SU-DHL-6 (cell line): ENCODE measurements around the gene CPSF6.

ENCODE experiments used
- H2AFZ ChIP-seq: fragments of 200-600 bp; sonication (generic); 2 replicates; pipeline ENCODE4 v1.6.1; 2014; ENCODE audit warnings: low read depth, mild to moderate bottlenecking, moderate library complexity, mixed read lengths, antibody characterized with exemption, low read length; ENCODE audit not compliant: severe bottlenecking
- H3F3A ChIP-seq: fragments of 200-600 bp; shearing (Covaris generic); 2 replicates; pipeline ENCODE4 v1.6.0; 2016; ENCODE audit warnings: antibody characterized with exemption, mild to moderate bottlenecking; ENCODE audit not compliant: insufficient read depth
- H3K27ac ChIP-seq: fragments of 200-600 bp; sonication (generic); 2 replicates; pipeline ENCODE4 v1.5.1; 2016; ENCODE audit warnings: low read depth, mild to moderate bottlenecking, low read length, moderate library complexity, mixed read lengths
- H3K27me3 ChIP-seq: fragments of 200-600 bp; sonication (generic), shearing (Covaris generic); 2 replicates; pipeline ENCODE4 v1.6.0; 2014; ENCODE audit warnings: mild to moderate bottlenecking, low read length
- H3K36me3 ChIP-seq: fragments of 200-600 bp; sonication (generic); 2 replicates; pipeline ENCODE4 v1.6.1; 2014; ENCODE audit warnings: mild to moderate bottlenecking, low read length, mixed read lengths
- H3K4me2 ChIP-seq: fragments of 300-600, 200-600 bp; shearing (Covaris generic), sonication (generic); 2 replicates; pipeline ENCODE4 v1.6.0; 2014; ENCODE audit warnings: low read length, low read depth, mild to moderate bottlenecking; ENCODE audit not compliant: poor library complexity, severe bottlenecking
- H3K4me3 ChIP-seq: fragments of 200-600 bp; sonication (generic); 2 replicates; pipeline ENCODE4 v1.5.1; 2014; ENCODE audit warnings: antibody characterized with exemption, low read length, mild to moderate bottlenecking, mixed read lengths; ENCODE audit not compliant: insufficient read depth, poor library complexity, severe bottlenecking
- H3K79me2 ChIP-seq: fragments of 200-600 bp; sonication (generic); 2 replicates; pipeline ENCODE4 v1.6.1; 2014; ENCODE audit warnings: mild to moderate bottlenecking, low read length, moderate library complexity; ENCODE audit not compliant: insufficient read depth
- H3K9ac ChIP-seq: fragments of 200-600 bp; sonication (generic); 2 replicates; pipeline ENCODE4 v1.7.0; 2014; ENCODE audit warnings: mild to moderate bottlenecking, low read length
- H3K9me2 ChIP-seq: fragments of 200-600 bp; sonication (generic); replicated peaks from 2 replicates; pipeline ENCODE4 v1.6.1; 2014; ENCODE audit warnings: low read length; ENCODE audit not compliant: insufficient read depth
- H3K9me3 ChIP-seq: fragments of 200-600 bp; sonication (generic); 2 replicates; pipeline ENCODE4 v1.6.1; 2014; ENCODE audit warnings: low read length, mixed read lengths; ENCODE audit not compliant: insufficient read depth
- H4K20me1 ChIP-seq: fragments of 200-600 bp; sonication (generic); 2 replicates; pipeline ENCODE4 v1.6.1; 2014; ENCODE audit warnings: low read depth, mild to moderate bottlenecking, antibody characterized with exemption, low read length, moderate library complexity, mixed read lengths
- EZH2phosphoT487 ChIP-seq: fragments of 200-600 bp; sonication (generic), shearing (Covaris generic); conservative IDR thresholded peaks from 2 replicates; pipeline ENCODE4 v1.6.1; 2018; ENCODE audit warnings: mild to moderate bottlenecking, antibody characterized with exemption, low read length, moderate library complexity, mixed read lengths
- TF ChIP-seq, protein P1 (sequence below): fragments of 200-600 bp; sonication (generic); IDR thresholded peaks from one replicate; pipeline ENCODE4 v1.5.1; 2017; ENCODE audit warnings: antibody characterized with exemption, mild to moderate bottlenecking, low read length, moderate library complexity; ENCODE audit not compliant: insufficient read depth, poor library complexity, severe bottlenecking

The CPSF6 gene

DNA sequence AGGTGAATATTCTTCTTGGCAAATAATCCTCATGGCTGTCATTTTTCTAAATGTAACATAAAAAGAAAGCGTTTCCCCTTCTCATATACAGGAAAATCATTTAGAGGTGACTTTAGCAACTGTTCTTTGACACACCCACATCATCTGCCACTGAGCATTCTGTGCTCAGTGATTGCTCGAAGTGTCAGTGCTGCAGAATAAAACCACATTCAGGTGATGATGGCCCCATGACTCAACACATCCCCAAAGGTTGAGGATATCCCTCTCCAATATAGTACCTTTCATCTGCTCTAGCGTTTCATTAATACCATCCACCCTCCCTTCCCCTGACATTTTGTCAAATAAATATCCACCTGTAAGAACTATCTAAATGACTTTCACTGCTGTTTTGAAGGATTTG is 28.7 kb upstream of the CPSF6 start:
- Histone ChIP-seq H4K20me1 (no peaks in the 10 kb centered on the region), H3K9me2 (no peaks in the 10 kb centered on the region), H3K9ac (no peak overlapping the region), H2AFZ (no peak overlapping the region), H3K4me2 (no peak overlapping the region), H3K27ac (no peak overlapping the region), H3K4me3 (no peak overlapping the region), H3K36me3 (no peaks in the 10 kb centered on the region), H3K27me3 (no peaks in the 10 kb centered on the region; the same call in 1 of the 2 replicates), H3K9me3 (no peaks in the 10 kb centered on the region), H3K79me2 (no peaks in the 10 kb centered on the region), H3F3A (no peaks in the 10 kb centered on the region)
- no peak for TF ChIP-seq EZH2phosphoT487
- TF ChIP-seq, protein P1, sequence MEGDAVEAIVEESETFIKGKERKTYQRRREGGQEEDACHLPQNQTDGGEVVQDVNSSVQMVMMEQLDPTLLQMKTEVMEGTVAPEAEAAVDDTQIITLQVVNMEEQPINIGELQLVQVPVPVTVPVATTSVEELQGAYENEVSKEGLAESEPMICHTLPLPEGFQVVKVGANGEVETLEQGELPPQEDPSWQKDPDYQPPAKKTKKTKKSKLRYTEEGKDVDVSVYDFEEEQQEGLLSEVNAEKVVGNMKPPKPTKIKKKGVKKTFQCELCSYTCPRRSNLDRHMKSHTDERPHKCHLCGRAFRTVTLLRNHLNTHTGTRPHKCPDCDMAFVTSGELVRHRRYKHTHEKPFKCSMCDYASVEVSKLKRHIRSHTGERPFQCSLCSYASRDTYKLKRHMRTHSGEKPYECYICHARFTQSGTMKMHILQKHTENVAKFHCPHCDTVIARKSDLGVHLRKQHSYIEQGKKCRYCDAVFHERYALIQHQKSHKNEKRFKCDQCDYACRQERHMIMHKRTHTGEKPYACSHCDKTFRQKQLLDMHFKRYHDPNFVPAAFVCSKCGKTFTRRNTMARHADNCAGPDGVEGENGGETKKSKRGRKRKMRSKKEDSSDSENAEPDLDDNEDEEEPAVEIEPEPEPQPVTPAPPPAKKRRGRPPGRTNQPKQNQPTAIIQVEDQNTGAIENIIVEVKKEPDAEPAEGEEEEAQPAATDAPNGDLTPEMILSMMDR, result no peak

DNA sequence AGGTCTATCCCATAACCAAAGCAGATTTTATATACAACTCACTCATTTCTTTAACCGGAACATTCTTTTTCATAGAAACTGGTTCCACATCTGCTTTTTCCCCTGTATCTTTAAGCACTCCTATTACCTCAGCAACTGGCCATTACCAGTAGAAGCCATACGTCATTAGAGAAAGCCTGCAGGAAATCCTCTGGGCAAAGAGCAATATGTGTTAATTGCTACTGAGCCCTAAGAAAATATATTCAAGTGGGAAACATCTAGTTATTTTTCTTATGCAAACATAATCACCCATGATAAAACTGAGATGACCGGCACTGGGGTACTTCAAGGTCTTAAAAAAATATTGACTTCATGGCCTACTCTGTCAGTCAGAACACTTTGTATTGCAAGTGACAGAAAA is 28.2 kb upstream of the CPSF6 start:
- H3K79me2 ChIP-seq, result no peaks in the 10 kb centered on the region
- no peaks in the 10 kb centered on the region for H3K9me2 ChIP-seq
- no peak overlapping the region for H2AFZ ChIP-seq
- H3F3A ChIP-seq, result no peaks in the 10 kb centered on the region
- H3K9ac ChIP-seq, result no peak overlapping the region
- no peaks in the 10 kb centered on the region for H3K36me3 ChIP-seq
- no peak overlapping the region for H3K4me3 ChIP-seq
- no peaks in the 10 kb centered on the region; the same call in 1 of the 2 replicates for H3K27me3 ChIP-seq
- TF ChIP-seq, protein P1, result no peak
- no peak for TF ChIP-seq EZH2phosphoT487
- H3K4me2 ChIP-seq, result no peak overlapping the region
- H3K27ac ChIP-seq, result no peak overlapping the region
- no peaks in the 10 kb centered on the region for H3K9me3 ChIP-seq
- no peaks in the 10 kb centered on the region for H4K20me1 ChIP-seq

DNA sequence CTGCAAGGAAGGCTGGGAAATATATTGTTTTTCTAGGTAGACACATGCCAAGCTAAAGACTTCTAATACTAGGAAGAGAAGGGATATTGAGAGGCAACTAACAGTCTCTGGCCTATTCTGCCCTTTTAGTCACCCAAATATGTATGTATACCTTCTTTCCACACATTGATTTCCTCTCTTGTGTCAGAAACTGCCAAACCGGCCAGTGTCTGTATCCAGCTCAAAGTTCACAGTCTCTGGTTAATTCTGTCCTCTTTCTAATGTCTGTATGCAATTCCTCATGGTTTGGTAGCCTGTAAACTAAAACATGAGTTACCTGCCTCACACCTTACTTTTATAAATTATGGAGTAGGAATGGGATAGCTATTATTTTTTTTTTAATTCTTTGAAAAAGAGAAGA is 25.2 kb upstream of the CPSF6 start:
- no peak overlapping the region for H3K27ac ChIP-seq
- H3K4me3 ChIP-seq, result no peak overlapping the region
- TF ChIP-seq EZH2phosphoT487, result no peak
- TF ChIP-seq, protein P1, result no peak
- H3K36me3 ChIP-seq, result no peaks in the 10 kb centered on the region
- no peak overlapping the region for H3K9ac ChIP-seq
- no peaks in the 10 kb centered on the region; the same call in 1 of the 2 replicates for H3K27me3 ChIP-seq
- H4K20me1 ChIP-seq, result no peaks in the 10 kb centered on the region
- H3K79me2 ChIP-seq, result no peaks in the 10 kb centered on the region
- H3K9me2 ChIP-seq, result no peaks in the 10 kb centered on the region
- no peaks in the 10 kb centered on the region for H3F3A ChIP-seq
- no peak overlapping the region for H3K4me2 ChIP-seq
- H3K9me3 ChIP-seq, result no peaks in the 10 kb centered on the region
- no peak overlapping the region for H2AFZ ChIP-seq
